ENCODE measurements around the gene HPX.

Gene HPX

DNA sequence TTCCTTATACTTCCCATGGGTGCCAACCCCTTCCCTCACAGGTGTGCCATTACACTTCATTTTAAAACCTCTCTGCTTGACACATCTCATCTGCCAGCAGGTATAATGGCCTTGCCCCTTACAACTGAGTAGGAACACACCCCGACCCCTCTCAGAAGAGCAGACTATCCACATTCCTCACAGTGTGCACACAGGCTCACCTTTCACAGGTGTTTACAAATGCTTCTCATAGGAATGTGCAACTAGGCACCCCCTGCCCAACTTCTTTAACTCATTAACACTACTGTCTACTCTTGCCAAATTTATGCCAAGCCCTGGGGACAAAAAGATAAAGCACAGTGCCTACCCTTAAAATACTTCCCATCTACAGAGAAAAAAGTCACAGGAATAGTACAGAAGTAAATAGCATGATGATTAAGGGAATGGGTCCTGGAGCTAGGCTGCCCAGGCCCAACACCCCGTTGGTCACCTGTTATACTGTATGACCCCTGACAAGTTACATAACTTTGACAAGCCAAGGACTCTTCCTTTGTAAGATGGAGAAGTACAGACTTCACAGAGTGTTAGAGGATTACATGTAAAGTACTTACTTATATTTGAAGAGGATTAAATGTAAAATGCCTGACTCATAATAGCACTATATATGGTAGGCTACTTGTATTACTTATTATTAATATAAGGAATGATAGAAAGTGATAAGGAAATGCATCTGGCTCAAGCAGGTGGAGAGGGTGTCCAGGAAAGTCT, 17.7 kb upstream of the HPX start:
- no peak for DNase-seq

DNA sequence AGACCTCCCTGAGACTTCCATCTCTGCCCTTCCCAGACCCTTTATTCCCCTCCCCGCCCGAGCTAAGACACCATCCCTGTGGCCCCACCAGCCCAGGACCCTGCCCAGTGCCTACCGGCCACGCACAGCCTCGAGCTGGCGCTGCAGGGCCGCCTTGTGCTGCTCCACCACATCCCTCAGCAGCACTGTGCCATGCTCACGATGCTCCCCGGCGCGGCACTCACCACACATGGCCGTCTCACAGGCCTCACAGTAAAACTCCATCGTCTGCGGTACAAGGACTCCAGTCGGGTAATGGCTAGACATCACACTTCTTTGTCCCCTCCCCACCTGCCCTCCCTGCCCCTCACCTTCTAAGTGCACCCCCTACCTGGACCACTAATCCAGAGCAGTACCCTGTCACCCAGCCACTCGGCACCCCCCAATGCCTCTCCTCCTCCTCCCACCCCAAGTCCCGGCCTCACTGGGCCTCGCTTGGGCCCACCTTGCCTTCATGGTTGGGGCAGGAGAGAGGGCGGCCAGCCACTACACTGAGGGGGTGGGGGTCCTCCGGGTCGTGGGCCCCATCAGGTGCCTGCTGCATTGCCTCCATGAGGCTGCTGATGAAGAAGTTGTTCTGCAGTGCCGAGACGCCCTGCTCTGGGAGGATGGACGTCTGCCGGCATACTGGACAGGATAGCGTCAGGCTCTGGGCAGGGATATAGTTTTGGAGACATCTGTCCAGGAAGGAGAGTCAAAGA, 17.0 kb upstream of the HPX start:
- DNase-seq: no peak

DNA sequence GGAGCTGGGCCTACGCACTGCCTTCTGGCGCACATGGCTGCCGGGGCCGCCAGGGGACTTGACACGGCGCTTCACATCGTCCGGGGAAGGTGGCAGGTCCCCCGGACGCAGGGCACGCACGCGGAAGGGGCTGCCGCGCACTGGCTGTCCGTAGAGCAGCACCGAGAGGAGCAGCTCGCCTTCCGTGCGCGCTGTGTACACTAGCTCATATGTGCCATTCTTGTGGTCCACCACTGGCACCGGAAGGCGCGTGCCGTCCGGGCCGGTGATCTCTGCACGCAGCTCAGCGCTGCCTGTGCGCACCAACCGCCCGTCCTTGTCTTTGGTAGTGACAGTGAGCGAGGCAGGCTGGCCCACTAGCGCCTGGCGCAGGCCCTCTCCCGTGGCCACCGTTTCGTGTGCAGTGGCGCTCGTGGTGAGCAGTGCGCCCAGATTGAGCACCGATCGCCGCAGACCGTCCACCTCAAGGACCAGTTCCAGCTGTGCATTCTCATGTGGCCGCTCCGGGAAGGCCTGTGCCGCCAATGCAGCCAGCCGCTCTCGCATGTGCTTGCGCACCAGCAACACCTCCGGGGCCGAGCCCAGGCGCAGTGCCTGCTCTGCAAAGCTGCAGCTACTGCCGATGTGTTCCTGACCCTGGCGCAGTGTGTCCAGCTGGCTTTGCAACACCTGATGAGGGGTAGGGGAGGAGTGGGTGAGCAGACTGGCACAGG, 15.7 kb upstream of the HPX start:
- DNase-seq: no peak

DNA sequence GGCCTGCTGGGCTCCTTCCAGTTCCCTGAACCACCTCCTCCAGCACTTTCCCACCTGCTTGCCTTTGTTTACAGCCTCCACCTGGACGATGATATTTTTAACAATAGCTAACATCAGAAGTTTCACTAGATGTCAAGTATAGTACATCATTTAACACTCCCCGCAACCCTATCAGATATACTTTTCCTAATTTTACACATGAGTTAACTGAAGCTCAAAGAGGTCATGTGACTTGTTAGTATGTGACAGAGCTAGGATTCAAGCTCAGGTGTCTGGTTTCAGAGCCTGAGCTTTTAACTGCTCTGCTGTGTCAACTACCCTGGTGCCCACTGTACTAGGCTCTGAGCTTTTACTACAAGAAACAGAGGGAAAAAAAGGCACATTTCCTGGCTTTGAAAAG, 14.3 kb upstream of the HPX start:
- no peak for DNase-seq

DNA sequence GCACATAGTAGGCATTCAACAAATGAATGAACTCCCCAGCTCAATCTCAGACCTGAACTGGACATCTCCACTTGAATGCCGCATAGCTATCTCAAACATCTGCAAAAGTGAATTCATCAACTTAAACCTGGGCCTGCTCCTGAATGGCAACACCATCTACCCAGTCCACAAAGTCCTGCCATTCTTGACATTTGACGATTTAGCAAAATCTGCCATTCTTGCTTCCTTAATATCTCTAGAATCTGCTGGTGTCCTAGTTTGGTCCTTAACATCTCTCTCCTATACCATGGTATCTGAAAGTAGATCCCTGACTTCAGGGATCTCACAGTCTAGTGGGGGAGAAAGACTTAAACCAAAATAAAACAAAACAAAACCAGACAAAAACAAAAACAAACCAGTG, 12.4 kb upstream of the HPX start:
- DNase-seq: no peak

DNA sequence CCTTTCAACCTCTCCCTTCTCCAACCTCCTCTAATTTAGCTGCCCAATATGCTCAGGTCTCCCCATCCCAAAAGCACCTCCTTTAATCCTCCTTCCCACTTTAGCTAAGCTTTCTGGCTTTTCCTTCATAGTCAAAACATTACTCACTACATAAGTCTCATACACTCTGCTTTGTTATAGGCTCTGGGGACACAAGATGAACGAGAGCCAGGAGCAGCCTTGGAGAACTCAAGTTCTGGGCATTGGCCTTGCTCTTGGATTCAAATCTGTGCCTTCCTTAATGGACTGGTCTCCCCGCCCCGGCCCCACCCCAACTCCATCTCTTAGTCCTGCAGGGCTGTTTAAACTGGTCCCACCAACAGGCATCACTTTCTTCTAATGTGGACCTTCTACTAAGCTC, 11.4 kb upstream of the HPX start:
- DNase-seq: no peak

DNA sequence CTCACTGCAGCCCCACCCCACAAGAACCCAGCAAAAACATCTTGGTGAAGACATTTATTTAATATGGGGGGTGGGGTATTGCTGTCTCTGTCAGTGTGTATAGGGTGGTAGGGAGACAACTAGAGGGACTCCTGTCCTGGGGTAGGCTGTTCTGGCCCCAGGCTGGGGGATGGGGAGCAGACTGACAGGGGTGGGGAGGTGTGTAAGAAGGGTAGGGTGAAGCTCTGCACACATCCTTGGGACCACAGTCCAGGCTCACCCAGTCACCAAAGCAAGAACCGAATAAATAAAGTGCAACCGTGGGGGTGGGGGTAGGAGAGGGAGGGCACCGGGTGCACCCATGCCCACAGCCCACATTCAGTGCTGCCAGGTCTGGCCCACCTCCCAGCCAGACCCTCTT, 7.8 kb upstream of the HPX start:
- DNase-seq: no peak

DNA sequence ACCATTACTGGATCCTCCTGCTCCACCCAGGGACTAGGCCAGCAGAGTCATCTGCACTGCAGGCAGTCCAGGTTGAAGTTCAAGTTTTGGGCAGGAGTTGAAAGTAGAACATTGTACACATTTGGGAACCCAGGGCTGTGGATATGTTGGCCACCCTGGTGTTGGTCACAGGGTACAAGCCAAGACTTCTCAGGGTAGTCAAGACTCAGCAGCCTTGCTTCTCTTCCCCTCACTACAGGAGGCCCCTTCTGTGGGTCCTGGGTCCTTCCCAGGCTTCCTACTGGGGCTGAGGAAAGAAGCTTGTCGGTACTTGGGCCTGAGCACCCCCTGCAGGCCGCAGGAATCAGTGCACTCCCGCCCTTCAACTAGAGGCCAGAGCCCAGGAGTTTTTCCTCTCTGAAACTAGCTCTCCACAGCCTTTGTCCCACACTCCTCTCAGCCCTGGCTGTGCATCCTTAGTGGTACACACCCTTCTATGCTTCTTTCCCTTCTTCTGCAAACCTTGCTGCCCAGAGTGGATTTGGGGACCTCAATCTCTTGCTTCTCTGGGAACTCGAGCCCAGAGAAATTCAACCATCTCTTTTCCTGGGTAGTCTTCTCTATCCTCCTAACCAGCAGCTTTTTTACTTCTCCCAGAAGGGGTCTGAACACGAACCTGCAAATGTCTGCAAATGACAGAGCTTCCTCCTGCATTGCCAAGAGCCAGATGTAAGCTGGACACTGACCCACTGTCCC, 2.6 kb upstream of the HPX start:
- peak; percentile 53 for DNase-seq

DNA sequence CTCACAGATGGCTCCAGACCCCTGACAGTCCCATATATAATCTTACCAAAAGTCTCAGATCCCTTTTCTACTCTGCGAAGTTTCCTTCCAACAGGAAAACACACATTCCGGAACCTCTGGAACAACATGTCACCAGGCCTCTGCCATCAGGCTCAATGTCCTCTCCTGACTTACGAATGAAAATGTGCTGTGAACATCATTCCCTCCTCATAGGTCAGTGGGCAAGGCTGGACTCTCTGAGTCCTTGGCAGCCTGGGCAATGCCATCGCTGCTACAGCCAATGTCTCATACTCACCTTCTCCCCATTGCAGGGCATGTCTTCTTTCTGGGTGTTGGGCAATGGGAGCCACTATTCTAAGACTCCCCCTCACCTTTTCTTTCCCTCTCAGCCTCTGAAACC, 1.7 kb upstream of the HPX start:
- DNase-seq: no peak

DNA sequence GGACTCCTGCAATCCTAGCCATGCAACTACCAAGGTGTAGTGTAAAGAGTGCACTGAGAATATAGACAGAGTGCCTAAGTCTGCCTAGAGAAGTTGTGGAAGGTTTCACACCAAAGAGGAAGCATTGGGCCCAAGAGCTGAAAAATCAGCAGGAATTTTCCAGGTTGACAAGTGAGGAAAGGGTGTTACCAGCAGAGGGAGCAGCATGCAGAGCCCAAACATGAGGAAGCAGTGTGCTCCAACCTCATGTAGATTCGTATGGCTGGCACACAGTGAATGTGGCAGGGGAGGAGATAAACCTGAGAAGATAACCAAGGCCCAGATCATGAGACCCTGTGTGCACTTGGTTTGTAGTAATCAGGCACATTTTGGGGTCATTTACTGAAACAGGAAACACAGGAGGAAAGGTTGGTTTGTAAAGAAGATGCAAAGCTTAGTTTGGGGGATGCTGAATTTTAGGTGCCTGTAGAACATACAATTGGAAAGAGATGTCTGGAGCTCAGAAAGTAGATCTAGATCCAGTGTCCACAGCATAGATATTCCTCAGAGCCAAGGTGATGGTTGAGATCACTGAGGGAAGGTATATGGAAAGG, 1.7 kb downstream of the HPX start:
- peak; percentile 49 for DNase-seq

DNA sequence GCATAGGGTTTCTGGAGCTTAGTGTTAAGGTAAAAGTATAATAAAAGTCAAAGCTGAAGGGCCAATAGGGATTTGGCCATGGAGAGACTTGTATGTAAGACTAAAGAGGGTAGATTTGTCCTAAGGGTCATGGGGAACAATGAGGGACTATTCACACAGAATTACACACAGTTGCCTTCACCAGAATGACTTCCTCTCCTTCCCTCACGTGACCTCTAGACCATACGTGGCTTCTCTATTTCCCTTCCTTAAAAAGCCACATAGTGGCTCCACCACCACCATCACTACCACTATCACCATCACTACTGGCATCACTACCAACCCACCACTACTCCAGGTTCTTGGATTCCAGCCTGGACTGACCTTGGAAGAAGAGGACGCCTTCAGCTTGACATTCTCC, 2.8 kb downstream of the HPX start:
- no peak for DNase-seq

DNA sequence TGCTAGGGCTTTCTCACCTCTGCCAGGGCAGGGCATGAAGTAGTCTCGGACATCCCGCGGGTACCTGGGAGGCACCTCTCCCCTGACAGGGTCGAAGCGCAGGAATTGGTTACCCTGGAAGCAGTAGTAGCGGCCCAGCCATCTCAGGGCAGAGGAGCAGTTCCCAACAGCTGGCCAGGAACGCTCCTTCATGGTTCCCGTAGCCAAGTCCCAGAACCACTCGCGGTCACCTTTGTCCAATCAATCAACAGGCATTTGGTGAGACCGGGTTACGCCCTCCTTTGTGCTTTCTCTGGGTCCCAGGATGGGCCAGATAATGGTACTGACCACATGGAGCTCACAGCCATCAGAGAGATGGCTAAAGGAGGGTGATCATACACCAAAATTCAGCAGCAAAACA, 3.4 kb downstream of the HPX start:
- no peak for DNase-seq

DNA sequence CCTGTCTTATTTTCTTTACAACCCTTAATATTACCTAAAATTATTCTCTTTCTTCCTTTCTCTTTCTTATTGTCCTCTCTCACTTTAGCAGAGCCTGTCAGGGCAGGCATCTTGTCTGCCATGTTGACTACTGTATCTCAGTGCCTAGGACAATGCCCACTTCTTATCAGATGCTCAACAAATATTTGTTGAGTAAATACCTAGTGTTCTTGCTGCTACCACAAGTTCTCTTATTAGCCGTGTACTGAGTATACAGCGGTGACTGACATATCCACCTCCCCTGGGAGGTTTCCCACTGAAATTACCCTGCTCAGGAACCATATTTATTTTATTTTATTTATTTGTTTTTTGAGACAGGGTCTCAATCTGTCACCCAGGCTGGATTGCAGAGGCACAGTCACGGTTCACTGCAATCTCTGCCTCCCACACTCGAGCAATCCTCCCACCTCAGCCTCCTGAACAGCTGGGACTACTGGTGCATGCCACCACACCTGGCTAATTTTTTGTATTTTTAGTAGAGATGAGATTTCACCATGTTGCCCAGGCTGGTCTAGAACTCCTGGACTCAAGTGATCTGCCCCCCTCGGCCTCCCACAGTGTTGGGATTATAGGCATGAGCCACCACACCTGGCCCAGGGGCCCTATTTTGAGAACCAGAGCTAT, 6.7 kb downstream of the HPX start:
- no peak for DNase-seq

DNA sequence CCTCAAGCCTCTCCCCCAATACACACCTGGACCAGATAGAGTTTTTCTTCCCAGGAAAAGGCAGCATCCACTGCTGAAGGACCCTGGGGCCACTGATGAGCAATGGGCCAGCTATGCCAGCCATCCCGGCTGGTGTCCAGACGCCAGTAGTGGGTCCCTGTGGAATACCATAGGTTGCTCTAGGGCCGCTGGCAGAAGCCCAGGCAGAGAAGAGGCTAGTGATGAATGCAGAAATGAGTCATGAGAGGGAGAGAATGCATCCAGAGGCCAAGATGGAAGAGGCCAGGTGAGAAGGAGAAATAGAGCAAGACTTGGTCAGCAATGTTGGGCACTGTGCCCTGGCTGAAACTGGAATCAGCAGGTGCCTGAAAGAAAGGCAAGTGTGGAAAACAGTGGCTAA, 8.9 kb downstream of the HPX start:
- no peak for DNase-seq

DNA sequence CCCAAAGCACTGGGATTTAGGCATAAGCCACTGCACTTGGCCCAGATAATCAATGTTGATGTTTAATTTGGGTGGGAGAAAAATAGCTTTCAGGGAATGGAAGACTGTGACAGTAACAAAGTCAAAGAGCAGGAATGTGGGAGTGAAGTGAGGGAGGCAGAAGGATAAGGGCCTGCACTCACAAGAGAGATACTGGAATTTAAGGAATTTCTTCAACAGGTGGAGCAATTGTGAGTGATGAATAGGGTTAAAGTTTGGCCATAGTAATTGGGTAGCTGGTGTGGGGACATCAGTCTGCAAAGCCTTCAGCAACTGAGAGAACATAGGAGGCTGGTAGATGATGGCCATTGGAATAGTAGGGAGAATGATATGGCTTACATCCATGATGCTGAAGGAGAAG, 13.3 kb downstream of the HPX start:
- DNase-seq: no peak

DNA sequence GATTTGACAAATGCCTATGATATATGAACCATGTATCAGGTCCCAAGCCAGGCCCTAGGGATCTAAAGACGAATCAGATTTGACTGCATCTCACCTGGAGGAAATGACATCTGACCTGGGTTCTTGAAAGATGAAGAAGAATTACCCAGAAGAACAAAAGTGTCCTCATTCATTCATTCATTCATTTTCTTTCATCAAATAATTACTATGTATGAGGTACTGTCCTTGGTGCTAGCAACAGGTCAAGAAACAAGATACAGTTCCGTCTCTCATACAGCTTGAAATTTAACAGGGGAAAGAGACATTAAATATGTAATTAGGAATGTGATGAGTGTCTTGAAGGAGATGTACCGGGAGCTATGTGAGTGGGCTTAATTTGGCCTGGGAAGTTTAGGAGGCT, 20.1 kb downstream of the HPX start:
- DNase-seq: no peak

DNA sequence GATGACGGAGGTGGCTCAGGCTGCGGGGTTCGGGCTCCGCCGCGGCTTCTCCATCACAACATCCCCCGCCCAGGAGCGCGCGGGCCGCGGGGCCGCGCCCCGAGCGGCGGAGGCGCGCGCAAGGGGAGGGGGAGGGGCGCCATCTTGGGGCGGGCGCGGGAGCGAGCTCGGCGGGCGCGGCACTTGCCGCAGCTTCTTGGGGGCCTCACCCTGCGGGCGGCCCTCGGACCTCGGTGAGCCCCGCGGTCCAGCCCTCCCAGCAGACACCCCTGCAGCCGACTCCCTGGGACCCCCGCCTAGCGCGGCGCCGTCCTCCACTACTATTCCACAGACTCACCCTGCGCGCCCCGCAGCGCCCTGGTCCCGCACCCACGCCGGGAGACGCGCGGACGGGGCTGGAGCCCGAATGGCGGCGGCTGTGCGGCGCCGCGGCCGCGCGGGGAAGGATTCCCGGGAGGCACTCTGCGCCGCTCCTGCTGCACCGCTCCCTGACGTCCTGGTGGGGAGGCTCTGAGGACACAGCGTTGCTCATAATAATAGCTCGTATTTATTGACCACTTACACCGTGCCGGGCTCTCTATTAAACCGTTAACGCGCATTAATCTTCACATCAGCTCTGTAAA, 21.7 kb downstream of the HPX start, which contains the start of gene APBB1:
APBB1 (minus strand) TSS at position 86 of the 623 bp plus-strand sequence. CDS start 7,747 bp downstream, outside the sequence.
- peak; percentile 69 for DNase-seq

DNA sequence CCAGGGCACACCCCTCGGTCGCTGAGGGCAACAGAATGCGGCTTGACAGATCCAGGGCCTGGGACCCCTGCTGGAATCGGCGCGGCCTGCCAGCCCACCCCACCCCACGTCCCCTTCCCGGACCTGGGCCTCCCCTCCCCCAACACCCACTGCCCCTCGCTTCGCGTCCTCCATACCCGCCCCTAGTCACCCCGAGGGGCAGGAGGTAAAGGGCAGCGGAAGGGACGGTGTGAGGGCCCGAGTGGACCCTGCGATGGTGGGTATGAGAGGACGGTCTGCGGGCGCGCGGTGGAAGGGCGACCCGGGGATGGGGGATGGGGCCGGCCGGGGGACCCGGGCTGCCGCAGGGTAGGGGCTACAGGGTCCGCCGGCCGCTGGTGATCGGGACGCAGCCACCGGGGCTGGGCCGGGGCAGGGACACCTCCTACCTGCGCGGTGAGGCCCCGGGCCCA, 22.2 kb downstream of the HPX start:
- no peak for DNase-seq

DNA sequence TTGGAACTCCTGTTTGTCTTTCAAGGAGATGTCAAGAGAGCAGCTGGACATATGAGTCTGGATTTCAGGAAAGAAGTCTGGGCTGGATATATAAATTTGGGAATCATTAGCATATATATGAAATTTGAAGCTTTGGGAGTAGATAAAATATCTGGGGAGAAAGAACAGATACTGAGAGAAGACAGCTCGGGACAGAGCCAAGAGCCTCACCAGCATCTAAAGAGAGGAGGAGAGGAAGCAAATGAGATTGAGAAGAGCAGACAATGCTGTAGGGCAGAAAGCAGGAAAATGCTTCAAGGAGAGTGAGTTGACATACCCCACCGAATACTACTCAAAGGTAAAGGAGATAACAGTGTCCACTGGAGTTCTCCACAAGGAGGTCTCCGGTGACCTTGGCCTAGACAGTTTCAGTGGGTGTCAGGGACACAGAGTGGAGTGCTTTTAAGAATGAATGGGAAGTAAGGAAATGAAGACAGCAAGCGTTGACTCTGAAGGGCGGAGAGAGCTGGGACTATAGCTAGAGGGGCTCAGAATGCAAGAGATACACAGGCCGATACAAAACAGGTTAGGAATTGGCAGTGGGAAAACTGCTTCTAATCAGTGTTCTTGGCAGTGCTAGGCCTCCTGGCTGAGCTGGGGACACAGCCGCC, 22.8 kb downstream of the HPX start:
- DNase-seq: no peak

DNA sequence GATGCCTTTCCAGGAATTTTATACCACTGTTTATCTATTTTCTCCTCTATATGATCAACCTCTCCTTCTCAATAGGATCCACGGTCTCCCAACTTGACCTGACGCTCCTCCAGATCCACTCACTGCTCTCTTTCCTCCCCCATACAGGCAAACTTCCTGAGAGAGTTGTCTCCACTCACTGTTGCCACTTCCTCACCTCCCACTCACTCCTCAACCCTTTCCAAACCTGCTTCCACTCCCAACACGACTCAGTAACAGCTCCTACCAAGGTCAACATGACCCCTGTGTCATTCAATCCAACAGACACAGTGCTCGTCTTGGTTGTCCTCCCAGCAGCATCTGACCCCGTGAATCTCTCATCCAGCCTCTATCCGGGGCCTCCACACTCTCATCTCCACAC, 25.0 kb downstream of the HPX start:
- no peak for DNase-seq

DNA sequence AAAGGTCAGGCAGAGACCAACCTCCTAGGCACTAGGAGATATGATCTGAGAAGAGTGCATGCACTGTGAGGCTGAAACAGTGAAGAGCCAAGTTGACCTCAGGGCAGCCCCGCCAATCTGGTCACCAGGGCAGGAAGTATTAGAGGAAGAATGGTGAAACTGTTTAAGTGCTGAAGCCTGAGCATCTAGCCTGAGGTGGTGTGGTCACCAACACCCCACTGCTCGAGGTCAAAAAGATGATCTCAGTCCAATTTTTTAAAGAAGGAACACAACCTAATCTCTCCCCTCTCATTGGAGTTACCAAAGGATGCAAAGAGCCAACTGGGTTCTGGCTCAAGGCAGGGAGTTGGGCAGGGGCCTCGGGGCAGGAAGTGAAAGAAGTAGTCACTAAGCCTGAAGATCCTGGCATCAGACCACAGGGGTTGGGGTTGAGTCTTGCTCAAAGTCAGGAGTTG, 25.9 kb downstream of the HPX start:
- DNase-seq: no peak
